A549 (cell line): ENCODE data around the gene MRPS26. TPM values are rescaled to one million over a fixed set of nuclear protein-coding genes. Genes with fewer than 3 reads are reported as not detected.

Experiments
- ATAC-seq, 2 experiments: fragments of 200-7000 bp in 1 of 2; fragments of >200 bp in 1 of 2; cut with Nextera tagmentation in 1 of 2; cut with Tn5 transposase in 1 of 2; 3 replicates each; pipeline versions ENCODE4 v1.8.0 to v1.9.1; 2018 to 2020; ENCODE audit warnings: mild to moderate bottlenecking in 1 of 2, moderate library complexity in 1 of 2
- CTCF ChIA-PET: fragments of 300-600 bp; sonication (Branson Sonifier 250); formaldehyde crosslinking; extraction: SDS; loops from one replicate; lab custom pipeline; 2021; ENCODE audit warnings: antibody characterized with exemption, inconsistent platforms; lab: Yijun Ruan, JAX
- POLR2A ChIA-PET: fragments of 350-600 bp; formaldehyde crosslinking; extraction: SDS; loops from one replicate; lab custom pipeline; 2021; ENCODE audit warnings: antibody characterized with exemption, inconsistent platforms; lab: Yijun Ruan, JAX
- DNase-seq, 2 experiments: peaks; one replicate each; pipeline versions ENCODE4 v3.0.0 to v3.0.0-alpha.2; 2011 to 2016; ENCODE audit warnings: low read depth in 1 of 2, low spot score in 1 of 2
- FAIRE-seq: peaks from 2 replicates; lab custom pipeline; 2011; peaks lifted over from hg19 to GRCh38; lab: Jason Lieb, UNC
- H3K27ac ChIP-seq, 2 experiments: fragments of >200 bp; sonication (Bioruptor Twin); formaldehyde crosslinking; 3 replicates each; pipeline ENCODE4 v1.5.1; 2016 to 2017
- H3K4me1 ChIP-seq: fragments of >200 bp; sonication (Bioruptor Twin); formaldehyde crosslinking; 3 replicates; pipeline ENCODE4 v1.6.1; 2016
- H3K4me2 ChIP-seq: fragments of >200 bp; sonication (Bioruptor Twin); formaldehyde crosslinking; 3 replicates; pipeline ENCODE4 v1.6.1; 2016
- H3K4me3 ChIP-seq: fragments of >200 bp; sonication (Bioruptor Twin); formaldehyde crosslinking; 3 replicates; pipeline ENCODE4 v1.5.1; 2016
- H3K9me3 ChIP-seq: fragments of >200 bp; sonication (Bioruptor Twin); formaldehyde crosslinking; 3 replicates; pipeline ENCODE4 v1.6.1; 2016
- CBX2 ChIP-seq: fragments of 200-600 bp; sonication (generic); IDR thresholded peaks from 2 replicates; pipeline ENCODE4 v1.6.1; 2016; ENCODE audit warnings: low read depth, mild to moderate bottlenecking, borderline replicate concordance
- CBX8 ChIP-seq: fragments of 200-600 bp; sonication (generic); IDR thresholded peaks from 2 replicates; pipeline ENCODE4 v1.6.1; 2016
- CHD2 ChIP-seq: fragments of 150-350 bp; IDR thresholded peaks from 2 replicates; pipeline ENCODE4 v1.6.1; 2014; ENCODE audit warnings: low read length; ENCODE audit not compliant: partially characterized antibody
- E2F6 ChIP-seq: IDR thresholded peaks from 2 replicates; pipeline ENCODE4 v1.6.1; 2012; ENCODE audit warnings: low read depth, borderline replicate concordance
- EHF ChIP-seq: fragments of 250-450 bp; sonication (Bioruptor Pico); IDR thresholded peaks from 2 replicates; pipeline ENCODE4 v1.5.0; 2020; ENCODE audit warnings: mild to moderate bottlenecking
- EHMT2 ChIP-seq: fragments of 200-600 bp; sonication (generic); IDR thresholded peaks from 2 replicates; pipeline ENCODE4 v1.6.1; 2016; ENCODE audit warnings: antibody characterized with exemption, low read depth, mild to moderate bottlenecking, moderate library complexity
- EP300 ChIP-seq, 2 experiments: fragments of >200 bp; sonication (Bioruptor Twin); formaldehyde crosslinking; IDR thresholded peaks; 2 replicates in 1 of 2; 3 replicates in 1 of 2; pipeline ENCODE4 v1.6.1; 2016 to 2017
- FOSL2 ChIP-seq, 2 experiments: fragments of 450-650 bp in 1 of 2; fragments of >200 bp in 1 of 2; sonication (Bioruptor Twin) in 1 of 2; formaldehyde crosslinking; IDR thresholded peaks; 2 replicates each; pipeline versions ENCODE4 v1.5.0 to v1.6.1; 2016 to 2020; ENCODE audit warnings: mild to moderate bottlenecking in 1 of 2, moderate library complexity in 1 of 2
- HDAC2 ChIP-seq: fragments of 200-600 bp; sonication (generic); IDR thresholded peaks from 2 replicates; pipeline ENCODE4 v1.6.1; 2016
- HMGXB4 ChIP-seq: fragments of 250-450 bp; sonication (Bioruptor Pico); IDR thresholded peaks from 2 replicates; pipeline ENCODE4 v1.5.0; 2021; ENCODE audit warnings: mild to moderate bottlenecking, moderate library complexity, borderline replicate concordance
- HOXA7 ChIP-seq: fragments of 250-450 bp; sonication (Bioruptor Pico); IDR thresholded peaks from 2 replicates; pipeline ENCODE4 v1.5.0; 2020; ENCODE audit warnings: mild to moderate bottlenecking, moderate library complexity
- MAFK ChIP-seq: fragments of 450-650 bp; IDR thresholded peaks from 2 replicates; pipeline ENCODE4 v1.6.1; 2014; ENCODE audit not compliant: partially characterized antibody
- NPAS2 ChIP-seq: fragments of 250-450 bp; sonication (Bioruptor Pico); IDR thresholded peaks from 2 replicates; pipeline ENCODE4 v1.8.0; 2022; ENCODE audit warnings: mild to moderate bottlenecking, moderate library complexity, borderline replicate concordance
- RAD21 ChIP-seq, 2 experiments: fragments of >200 bp in 1 of 2; sonication (Bioruptor Twin) in 1 of 2; formaldehyde crosslinking in 1 of 2; IDR thresholded peaks in 1 of 2; conservative IDR thresholded peaks in 1 of 2; 2 replicates in 1 of 2; 3 replicates in 1 of 2; pipeline ENCODE4 v1.6.1; 2012 to 2018; ENCODE audit warnings: inconsistent platforms in 1 of 2
- RFX5 ChIP-seq: fragments of 450-650 bp; IDR thresholded peaks from 2 replicates; pipeline ENCODE4 v1.7.1; 2014; ENCODE audit warnings: antibody characterized with exemption, mild to moderate bottlenecking, moderate library complexity
- RNF2 ChIP-seq: fragments of 200-600 bp; sonication (generic); IDR thresholded peaks from 2 replicates; pipeline ENCODE4 v1.6.1; 2016; ENCODE audit warnings: low read depth, mild to moderate bottlenecking, antibody characterized with exemption, moderate library complexity, borderline replicate concordance
- SMC3 ChIP-seq: fragments of >200 bp; sonication (Bioruptor Twin); formaldehyde crosslinking; IDR thresholded peaks from 3 replicates; pipeline ENCODE4 v1.6.1; 2018; ENCODE audit warnings: inconsistent platforms
- TP53 ChIP-seq: fragments of 250-450 bp; sonication (Bioruptor Pico); IDR thresholded peaks from 2 replicates; pipeline ENCODE4 v1.5.0; 2021; ENCODE audit warnings: mild to moderate bottlenecking, moderate library complexity
- ZC3H11A ChIP-seq: fragments of 450-650 bp; IDR thresholded peaks from 2 replicates; pipeline ENCODE4 v1.6.1; 2014; ENCODE audit warnings: antibody characterized with exemption, mild to moderate bottlenecking
- WGBS: methylation state at CpG from one replicate; pipeline ENCODE4 v1.1.6; 2017; ENCODE audit errors: missing lambda C conversion rate; 5-methylcytosine and 5-hydroxymethylcytosine counted together
- polyA plus RNA-seq, 4 experiments: library from polyadenylated mRNA; depleted of rRNA in 3 of 4; stranded (reverse); fragments of >200 nt; fragmentation: RNase III in 1 of 4; extraction: RNeasy Plus Mini Kit Qiagen cat#74134 plus additional on column Dnase treatment in 1 of 4; gene quantifications; 2 replicates in 3 of 4; 3 replicates in 1 of 4; pipeline ENCODE4 v1.2.3, GENCODE V29; 2011 to 2017
- TF ChIP-seq, protein P1 (sequence below): fragments of 250-450 bp; sonication (Bioruptor Pico); IDR thresholded peaks from 2 replicates; pipeline ENCODE4 v1.5.0; 2020; ENCODE audit warnings: low read depth, mild to moderate bottlenecking, moderate library complexity
- TF ChIP-seq, protein P2 (sequence below): fragments of 200-600 bp; sonication (generic); IDR thresholded peaks from 2 replicates; pipeline ENCODE4 v1.6.1; 2016; ENCODE audit warnings: antibody characterized with exemption, mild to moderate bottlenecking, moderate library complexity
- TF ChIP-seq, protein P3 (sequence below): fragments of >200 bp; sonication (Bioruptor Twin); formaldehyde crosslinking; IDR thresholded peaks from 3 replicates; pipeline ENCODE4 v1.6.1; 2016

Gene MRPS26
- polyA plus RNA-seq, 2 of the 4 experiments (the other 2 are of a cell fraction), result 69.4 to 111 TPM

DNA sequence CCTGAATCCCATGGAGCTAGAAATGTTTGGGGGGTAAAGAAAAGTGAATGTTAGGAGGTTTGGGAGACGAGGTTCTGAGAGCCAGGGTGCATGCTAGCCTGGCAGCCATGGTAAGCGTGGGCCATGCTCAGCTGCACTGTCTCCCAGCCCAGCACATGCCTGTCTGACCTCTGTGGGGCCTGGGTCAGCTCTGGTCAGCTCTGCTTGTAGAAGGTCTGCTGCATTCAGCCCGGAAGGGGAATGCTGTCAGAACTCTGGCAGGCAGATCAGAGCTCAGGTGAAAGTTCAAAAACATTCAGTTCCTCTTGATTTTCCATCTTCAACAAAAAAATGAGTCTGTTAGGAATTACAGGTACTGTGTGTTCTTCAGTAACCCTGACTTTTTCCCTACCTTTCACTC lies 8.2 kb upstream of the MRPS26 start (continued):
- TF ChIP-seq, protein P1, sequence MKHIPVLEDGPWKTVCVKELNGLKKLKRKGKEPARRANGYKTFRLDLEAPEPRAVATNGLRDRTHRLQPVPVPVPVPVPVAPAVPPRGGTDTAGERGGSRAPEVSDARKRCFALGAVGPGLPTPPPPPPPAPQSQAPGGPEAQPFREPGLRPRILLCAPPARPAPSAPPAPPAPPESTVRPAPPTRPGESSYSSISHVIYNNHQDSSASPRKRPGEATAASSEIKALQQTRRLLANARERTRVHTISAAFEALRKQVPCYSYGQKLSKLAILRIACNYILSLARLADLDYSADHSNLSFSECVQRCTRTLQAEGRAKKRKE (CRISPR knock-in tag), result no peak
- TF ChIP-seq, all 56 proteins: peak for 0

- H3K9me3 ChIP-seq, result no peaks in the 10 kb centered on the region
- FAIRE-seq, result no peak
- DNase-seq, result no peak
- peaks cover 9% of the 10 kb centered on the region; the same call in 2 of the 3 replicates for H3K4me1 ChIP-seq
- CTCF ChIA-PET, result interaction anchor here (1.0 to 1.8 kb wide), 5 partner anchors 9 to 38 kb away, joined by 3 to 6 read pairs (median 3); no protein-coding TSS in a partner anchor
- POLR2A ChIA-PET, result no interaction called here
- WGBS, result 85% methylated on average over 5 of the region's 5 CpGs
- TF ChIP-seq RFX5 (no peak), HOXA7 (CRISPR knock-in tag) (no peak), HMGXB4 (CRISPR knock-in tag) (no peak), CBX8 (no peak), HDAC2 (no peak), SMC3 (no peak), ZC3H11A (no peak)
- H3K4me3 ChIP-seq, result no peak overlapping the region
- ATAC-seq, result no peak
- H3K27ac ChIP-seq, result no peak overlapping the region
- H3K4me2 ChIP-seq, result no peak overlapping the region
Observed at GRCh38 chr20:3038454-3038853, 7.4 kb upstream of the MRPS26 start.

DNA sequence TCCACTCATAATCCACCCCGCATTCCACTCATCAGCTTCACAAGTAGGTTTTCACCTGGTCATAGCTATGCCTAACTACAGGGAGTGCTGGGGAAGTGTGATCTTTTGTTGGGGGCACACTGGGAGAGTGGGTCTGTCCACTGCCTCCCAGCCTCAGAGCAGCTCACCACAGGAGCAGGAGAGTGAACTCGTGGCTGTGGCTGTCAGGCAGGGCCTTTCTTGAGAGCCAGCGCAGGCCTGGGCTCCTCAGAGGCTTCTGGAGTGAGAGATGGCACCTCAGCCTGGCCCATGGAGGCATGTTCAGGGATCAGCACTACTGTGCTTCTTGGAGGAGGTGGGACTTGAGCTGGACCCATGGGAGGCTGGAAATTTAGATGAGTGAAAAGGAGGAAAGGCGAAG lies 6.4 kb upstream of the MRPS26 start:
- TF ChIP-seq TP53 (CRISPR knock-in tag), result no peak
- TF ChIP-seq EHMT2, result no peak
- ChIA-PET CTCF (interaction anchor here (1.0 to 1.9 kb wide), 5 partner anchors 10 to 39 kb away, joined by 3 to 11 read pairs (median 3); no protein-coding TSS in a partner anchor), POLR2A (no interaction called here)
- DNase-seq (no peak), ATAC-seq (no peak), FAIRE-seq (no peak)
- Histone ChIP-seq H3K4me3 (no peak overlapping the region), H3K9me3 (no peaks in the 10 kb centered on the region), H3K27ac (no peak overlapping the region), H3K4me1 (peaks cover 9% of the 10 kb centered on the region; the same call in 2 of the 3 replicates), H3K4me2 (no peak overlapping the region)
- WGBS, result 77% methylated on average over 4 of the region's 4 CpGs

GRCh38 chr20:3040086-3040485 lies 5.8 kb upstream of the MRPS26 start:
- H3K9me3 ChIP-seq, result no peaks in the 10 kb centered on the region
- POLR2A ChIA-PET, result interaction anchor here (0.6 kb wide), 1 partner anchor 57 kb away, joined by 7 read pairs; no protein-coding TSS in a partner anchor
- DNase-seq (no peak), ATAC-seq (no peak), FAIRE-seq (no peak)
- CTCF ChIA-PET, result interaction anchor here (0.8 to 1.9 kb wide), 4 partner anchors 13 to 188 kb away, joined by 3 to 11 read pairs (median 4); no protein-coding TSS in a partner anchor
- no peak overlapping the region for H3K4me2 ChIP-seq
- peaks cover 12% of the 10 kb centered on the region; the same call in 2 of the 3 replicates for H3K4me1 ChIP-seq
- no peak overlapping the region for H3K4me3 ChIP-seq
- TF ChIP-seq MAFK (no peak), EP300 (IDR thresholded peaks at IDR 0.05) (no peak), EHMT2 (no peak), FOSL2 (IDR thresholded peaks at IDR 0.05) (no peak), FOSL2 (CRISPR knock-in tag; IDR thresholded peaks at IDR 0.05) (no peak), RAD21 (conservative IDR thresholded peaks at IDR 0.05 in 1 of 2, IDR thresholded peaks at IDR 0.05 in 1 of 2) (no peak), EHF (CRISPR knock-in tag) (no peak), RFX5 (no peak), NPAS2 (CRISPR knock-in tag) (no peak), RNF2 (no peak), CHD2 (no peak), CBX2 (no peak), CBX8 (no peak), E2F6 (no peak), HDAC2 (no peak)
- TF ChIP-seq, protein P2, sequence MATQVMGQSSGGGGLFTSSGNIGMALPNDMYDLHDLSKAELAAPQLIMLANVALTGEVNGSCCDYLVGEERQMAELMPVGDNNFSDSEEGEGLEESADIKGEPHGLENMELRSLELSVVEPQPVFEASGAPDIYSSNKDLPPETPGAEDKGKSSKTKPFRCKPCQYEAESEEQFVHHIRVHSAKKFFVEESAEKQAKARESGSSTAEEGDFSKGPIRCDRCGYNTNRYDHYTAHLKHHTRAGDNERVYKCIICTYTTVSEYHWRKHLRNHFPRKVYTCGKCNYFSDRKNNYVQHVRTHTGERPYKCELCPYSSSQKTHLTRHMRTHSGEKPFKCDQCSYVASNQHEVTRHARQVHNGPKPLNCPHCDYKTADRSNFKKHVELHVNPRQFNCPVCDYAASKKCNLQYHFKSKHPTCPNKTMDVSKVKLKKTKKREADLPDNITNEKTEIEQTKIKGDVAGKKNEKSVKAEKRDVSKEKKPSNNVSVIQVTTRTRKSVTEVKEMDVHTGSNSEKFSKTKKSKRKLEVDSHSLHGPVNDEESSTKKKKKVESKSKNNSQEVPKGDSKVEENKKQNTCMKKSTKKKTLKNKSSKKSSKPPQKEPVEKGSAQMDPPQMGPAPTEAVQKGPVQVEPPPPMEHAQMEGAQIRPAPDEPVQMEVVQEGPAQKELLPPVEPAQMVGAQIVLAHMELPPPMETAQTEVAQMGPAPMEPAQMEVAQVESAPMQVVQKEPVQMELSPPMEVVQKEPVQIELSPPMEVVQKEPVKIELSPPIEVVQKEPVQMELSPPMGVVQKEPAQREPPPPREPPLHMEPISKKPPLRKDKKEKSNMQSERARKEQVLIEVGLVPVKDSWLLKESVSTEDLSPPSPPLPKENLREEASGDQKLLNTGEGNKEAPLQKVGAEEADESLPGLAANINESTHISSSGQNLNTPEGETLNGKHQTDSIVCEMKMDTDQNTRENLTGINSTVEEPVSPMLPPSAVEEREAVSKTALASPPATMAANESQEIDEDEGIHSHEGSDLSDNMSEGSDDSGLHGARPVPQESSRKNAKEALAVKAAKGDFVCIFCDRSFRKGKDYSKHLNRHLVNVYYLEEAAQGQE, result no peak
- TF ChIP-seq, protein P3, sequence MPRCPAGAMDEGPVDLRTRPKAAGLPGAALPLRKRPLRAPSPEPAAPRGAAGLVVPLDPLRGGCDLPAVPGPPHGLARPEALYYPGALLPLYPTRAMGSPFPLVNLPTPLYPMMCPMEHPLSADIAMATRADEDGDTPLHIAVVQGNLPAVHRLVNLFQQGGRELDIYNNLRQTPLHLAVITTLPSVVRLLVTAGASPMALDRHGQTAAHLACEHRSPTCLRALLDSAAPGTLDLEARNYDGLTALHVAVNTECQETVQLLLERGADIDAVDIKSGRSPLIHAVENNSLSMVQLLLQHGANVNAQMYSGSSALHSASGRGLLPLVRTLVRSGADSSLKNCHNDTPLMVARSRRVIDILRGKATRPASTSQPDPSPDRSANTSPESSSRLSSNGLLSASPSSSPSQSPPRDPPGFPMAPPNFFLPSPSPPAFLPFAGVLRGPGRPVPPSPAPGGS, result no peak
- WGBS, result 89% methylated on average over 8 of the region's 8 CpGs
- H3K27ac ChIP-seq, result no peak overlapping the region
